GM21528 (cell line): ENCODE data around the gene ANXA9.

Experiments
- ATAC-seq: cut with Tn5 transposase; IDR thresholded peaks from one replicate; pipeline ENCODE4 v1.9.1; 2021; ENCODE audit warnings: mild to moderate bottlenecking, moderate library complexity; ENCODE audit not compliant: unreplicated experiment, low FRiP score

The ANXA9 gene

GRCh38 chr1:150973836-150974579 lies 8.1 kb upstream of the ANXA9 start:
- peak; percentile 35 for ATAC-seq

DNA sequence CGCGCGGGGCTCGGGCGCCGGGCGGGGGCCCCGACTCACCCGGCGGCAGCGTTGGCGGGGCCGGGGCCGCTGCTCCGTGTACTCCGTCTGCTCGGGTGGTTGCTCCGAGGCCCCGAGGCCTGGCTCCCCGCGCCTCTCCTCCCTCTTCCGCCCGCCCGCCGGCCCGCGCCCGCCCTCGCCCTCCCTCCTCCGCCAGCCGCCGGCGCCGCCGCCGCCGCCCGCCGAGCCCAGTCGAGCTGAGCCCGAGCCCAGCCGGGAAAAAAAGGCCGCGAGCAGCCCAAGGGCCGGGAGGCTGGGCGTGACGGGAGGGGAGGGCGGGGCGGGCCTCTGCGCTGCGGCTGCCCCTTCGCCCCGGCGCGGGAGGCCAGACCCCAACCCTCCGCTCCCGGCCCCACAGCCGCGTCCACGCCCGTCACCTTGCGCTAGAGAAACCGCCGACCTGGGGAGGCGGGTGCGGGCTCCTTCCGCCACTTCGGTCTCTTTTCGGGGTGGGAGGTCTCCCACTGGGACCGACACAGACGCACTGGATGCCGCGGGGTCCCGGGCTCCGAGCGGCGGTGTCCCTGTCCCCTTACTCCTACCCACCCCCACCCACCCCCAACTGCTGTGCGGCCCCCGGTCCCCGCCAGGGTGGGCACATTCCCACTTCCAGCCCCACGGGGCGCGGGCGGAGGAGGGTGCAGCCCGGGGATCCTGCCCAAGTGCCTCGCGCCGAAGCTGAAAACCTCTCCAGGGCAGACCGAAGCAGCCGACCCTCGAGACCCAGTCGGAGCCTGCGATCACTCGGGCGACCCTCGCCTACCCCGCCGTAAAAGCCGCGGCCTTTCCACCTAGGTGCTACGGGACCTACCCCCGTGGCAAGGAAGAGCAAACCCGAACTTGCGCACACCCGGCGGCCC lies 7.3 kb upstream of the ANXA9 start, which contains the start of gene CERS2:
Gene CERS2 (minus strand): TSS at position 256 of the 899 bp plus-strand sequence. CDS start 5,745 bp downstream, outside the sequence.
- ATAC-seq = peak; percentile 50

DNA sequence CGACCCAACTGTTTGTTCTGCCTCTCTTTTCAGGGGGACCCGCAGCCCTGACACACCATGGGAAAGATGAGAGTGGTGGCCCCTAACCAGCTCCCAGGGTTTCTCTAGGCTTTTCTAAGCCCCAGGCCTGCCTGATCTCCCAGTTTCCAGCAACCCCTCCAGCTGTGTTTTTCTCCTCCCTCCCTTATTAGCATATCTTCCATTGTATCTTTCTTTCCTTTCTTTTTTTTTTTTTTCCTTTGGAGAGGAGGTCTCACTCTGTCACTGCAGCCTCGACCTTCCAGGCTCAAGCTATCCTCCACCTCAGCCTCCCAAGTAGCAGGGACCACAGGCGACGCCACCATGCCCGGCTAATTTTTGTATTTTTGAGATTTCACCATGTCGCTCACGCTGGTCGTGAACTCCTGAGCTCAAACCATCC lies 5.7 kb upstream of the ANXA9 start:
- ATAC-seq = no peak

DNA sequence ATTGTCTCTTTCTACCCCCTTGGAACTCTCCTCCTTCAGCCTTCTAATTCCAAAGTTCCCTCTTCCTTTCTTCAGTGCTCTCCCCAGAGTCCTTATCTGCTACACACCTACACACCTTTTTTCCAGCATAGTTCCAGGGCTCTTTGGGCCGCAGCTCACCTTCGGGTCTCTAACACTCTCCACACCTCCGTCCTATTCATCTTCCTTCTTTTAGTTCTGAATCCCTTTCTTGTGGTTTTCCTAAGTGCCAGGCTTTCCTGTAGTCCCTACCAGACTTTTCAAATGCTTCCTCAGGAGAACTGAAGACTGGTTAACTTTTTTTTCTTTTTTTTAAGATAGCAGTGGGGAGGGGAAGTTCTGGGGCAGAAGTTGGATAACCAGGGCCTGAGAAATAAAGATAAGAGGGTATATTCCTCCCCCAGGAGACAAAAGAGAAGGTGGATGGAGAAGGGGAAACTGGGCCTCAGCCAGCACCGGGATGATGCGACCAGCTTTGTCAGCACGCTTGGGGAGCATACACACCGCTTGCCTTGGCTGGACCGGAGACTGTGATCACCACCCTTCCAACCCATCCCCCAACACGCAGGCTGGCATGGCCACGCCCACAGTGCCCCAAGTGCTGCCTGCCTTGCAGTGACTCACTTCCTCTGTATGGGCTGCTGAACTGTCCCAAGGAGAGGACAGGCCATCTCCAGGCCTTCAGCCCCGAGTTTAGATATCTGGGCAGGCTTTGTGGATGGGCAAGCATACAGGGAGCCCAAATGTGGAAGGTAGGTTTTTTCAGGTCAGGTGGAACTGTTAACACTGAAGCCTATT lies 5.0 kb upstream of the ANXA9 start:
- no peak for ATAC-seq

DNA sequence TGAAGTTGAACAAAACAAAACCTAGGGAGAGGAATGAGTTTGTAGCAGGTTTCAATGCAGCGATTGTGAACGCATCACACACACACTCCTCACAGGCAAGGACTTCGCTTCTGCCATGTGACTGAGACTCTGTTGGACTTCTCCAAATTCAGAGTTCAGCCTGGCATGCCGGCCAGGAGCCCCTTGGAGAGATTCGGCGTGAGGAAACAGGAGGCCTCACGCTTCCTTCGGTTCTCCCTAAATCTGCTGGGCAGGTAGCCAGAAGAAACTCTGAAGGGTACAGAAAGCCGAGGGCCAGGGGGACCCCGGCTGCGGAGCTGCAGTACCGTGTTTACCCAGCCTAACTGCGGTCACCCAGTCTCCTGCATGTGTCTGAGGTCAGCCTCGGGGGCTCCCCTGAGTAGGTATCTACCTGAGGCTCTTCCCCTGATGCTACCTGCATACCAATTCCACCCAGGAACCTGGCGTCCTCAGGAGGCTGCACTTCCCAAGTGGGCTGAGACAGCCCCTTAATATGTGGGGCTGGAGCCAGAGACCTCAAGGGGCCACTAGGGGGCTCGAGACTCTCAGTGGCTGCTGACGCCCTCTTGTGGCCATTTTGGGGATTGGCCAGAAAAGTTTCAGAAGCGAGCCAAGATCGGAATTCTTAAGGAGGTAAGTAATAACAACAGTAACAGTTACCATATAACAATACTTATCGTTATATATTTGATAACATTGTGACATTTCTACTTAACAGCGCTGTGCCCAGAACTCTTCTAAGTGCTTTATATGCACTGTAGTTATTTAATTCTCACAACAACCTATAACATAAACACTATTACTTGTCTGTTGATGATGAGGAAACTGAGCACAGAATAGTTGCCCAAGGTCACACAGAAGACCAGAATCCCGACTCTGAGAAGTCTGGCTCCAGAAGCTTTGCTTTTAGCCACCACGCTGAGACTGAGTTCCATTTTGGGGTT lies 2.7 kb upstream of the ANXA9 start:
- ATAC-seq = peak; percentile 49

GRCh38 chr1:150981177-150981804 lies 801 bp upstream of the ANXA9 start:
- no peak for ATAC-seq

- ATAC-seq = no peak
Observed at GRCh38 chr1:150985179-150985825, 3.2 kb downstream of the ANXA9 start.

DNA sequence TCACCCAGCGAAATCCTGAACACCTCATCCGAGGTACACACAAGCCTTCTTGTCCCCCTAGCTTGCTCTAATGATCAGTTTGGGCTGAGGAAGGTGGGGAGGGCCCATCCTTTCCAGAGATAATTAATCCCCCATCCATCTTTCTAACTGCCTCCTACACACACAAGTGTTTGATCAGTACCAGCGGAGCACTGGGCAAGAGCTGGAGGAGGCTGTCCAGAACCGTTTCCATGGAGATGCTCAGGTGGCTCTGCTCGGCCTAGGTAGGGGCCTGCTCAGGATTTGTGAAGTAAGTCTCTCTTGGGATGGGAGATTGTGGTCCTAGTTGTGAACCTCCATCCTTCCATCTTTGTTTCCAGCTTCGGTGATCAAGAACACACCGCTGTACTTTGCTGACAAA lies 5.8 kb downstream of the ANXA9 start:
- ATAC-seq = no peak

DNA sequence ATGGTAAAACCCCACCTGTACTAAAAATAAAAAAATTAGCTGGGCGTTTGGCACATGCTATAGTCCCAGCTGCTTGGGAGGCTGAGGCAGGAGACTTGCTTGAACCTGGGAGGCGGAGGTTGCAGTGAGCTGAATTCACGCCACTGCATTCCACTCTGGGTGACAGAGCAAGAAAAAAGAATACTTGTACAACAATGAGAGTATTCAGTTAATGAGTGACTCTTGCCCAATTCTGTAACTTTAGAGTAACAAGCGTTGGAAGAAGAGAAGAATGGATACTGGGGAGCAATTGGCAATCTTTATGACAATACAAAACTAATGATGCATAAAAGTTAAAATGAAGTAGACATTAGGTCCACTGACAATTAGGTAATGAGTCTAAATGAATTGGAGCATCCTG lies 10.5 kb downstream of the ANXA9 start:
- ATAC-seq = no peak

DNA sequence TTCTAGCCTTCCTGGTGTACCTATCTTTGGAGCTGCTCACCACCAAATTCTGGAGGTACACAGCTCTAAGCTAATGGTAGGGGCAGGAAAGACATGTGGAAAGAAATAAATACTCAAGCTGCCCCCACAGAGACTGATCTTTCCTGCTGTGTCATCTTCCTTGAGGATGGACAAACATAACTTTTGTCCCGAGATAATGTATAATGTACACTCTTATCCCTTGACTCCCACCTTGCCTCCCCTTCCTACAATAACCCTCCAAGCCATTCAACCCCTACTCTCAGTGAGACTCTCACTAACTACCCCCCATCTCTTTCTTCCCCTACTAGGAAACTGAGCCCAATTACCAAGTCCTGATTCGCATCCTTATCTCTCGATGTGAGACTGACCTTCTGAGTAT lies 12.2 kb downstream of the ANXA9 start:
- no peak for ATAC-seq

- no peak for ATAC-seq
Observed at GRCh38 chr1:150995460-150995859, 13.4 kb downstream of the ANXA9 start.

- no peak for ATAC-seq
Observed at GRCh38 chr1:150995896-150996295, 13.8 kb downstream of the ANXA9 start.

DNA sequence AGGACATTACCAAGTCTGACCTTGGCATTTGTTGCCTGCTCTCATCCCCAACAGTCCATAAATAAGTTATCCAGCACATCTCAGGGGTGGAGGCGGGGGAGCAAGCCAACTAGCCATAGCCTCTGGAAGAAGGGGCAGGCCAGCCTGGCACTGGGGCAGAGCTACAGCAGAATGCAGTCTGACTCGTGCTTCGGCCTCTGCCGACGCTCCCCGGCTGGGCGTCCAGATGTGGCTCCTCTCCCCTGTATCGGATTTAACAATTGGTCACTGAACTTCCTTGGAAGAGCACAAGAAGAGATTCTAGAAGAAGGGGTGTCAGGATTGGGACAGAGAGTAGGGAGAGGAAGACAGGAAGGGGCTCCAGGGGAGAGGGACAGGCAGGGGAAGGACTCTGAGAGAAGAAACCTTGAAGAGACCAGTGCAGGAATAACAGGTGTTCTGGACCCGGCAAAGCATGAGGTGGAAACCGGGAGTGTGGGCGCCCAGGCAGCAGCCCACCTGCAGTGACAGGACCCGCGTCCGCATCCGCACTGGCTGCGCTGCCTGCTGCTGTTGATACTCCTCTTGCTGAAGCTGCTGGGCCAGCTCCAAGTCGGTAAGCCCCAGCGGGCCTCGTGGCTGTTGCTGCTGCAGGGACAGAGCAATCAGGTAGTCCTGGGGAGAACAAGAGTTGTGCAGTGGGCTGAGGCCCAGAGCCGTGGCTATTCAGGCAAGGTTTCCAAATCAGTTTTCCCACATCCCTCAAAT lies 15.2 kb downstream of the ANXA9 start:
- ATAC-seq = no peak

DNA sequence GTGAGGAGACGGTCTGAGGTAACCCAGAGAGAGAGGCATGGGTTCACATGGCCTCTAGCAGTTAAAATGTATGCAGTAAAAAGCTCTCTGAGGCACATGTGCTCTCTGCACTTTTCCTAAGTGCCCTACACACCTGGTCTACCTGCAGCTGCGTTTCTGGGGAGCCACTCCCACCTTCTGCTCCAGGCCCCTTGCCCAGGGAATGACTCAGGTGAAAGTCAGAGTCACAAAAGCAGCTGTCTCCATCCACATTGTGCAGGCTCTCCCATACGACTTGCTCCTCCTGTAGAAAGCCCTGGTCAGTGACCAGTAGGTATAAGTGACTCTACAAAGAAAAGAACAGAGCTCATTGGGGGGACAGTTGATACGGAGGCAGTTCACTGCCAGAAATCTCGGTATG lies 15.9 kb downstream of the ANXA9 start:
- ATAC-seq = no peak

DNA sequence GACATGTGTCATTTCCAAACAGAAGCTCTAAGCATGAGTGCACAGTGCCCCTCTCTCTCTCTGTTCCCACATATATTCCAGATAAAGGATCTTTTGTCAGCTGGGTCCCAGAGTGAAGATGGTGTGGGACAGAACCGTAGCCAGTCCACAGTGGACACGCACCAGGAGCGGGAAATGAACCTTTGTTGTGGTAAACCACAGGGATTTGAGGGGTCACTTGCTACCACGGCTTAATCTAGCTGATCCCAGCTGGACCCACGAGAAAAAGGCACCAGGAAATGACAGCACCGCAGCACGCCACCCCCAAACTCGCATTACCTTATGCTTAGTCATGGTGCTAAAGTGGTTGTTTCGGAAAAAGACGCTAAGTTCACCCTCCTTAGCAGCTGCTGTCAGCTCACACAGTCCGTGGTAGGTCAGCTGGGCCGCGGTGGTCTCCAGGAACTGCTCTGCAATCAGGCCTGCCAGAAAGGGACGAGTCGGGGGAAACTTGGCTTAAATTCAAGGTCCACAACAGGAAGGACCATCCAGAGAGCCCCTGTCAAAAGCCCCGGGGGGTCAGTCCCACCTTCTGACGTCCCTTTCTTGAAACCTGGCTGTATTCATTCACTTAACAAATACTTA lies 17.1 kb downstream of the ANXA9 start:
- no peak for ATAC-seq

DNA sequence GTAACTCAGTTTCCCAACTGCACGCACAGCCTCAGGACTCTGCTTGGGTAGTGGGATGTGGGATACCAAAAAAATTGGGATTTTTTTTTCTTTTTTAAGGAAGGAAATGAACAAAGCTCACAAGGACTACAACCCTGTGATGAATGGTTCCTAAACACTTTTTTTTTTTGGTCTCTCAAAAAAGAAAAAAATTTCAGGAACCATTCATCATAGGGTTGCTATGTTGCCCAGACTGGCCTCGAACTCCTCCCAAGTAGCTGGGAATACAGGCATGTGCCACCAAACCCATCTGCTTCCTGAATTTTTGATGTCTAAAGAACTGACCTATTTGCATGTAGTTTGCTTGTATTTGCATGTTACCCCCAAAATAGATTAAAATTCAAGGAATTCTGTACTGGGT lies 17.8 kb downstream of the ANXA9 start:
- no peak for ATAC-seq

- ATAC-seq = no peak
Observed at GRCh38 chr1:151000408-151000807, 18.3 kb downstream of the ANXA9 start.

GRCh38 chr1:151001602-151002001 lies 19.5 kb downstream of the ANXA9 start:
- ATAC-seq = no peak
